Measurements from ENCODE around the gene IRX6. TPM values are rescaled to one million over a fixed set of nuclear protein-coding genes. Genes with fewer than 3 reads are reported as not detected.

The IRX6 gene
- total and polyA plus RNA-seq, 2 donors (not counting 1 experiment from before 2014, with no cell fraction given), result not detected

- TF ChIP-seq EZH2 (IDR thresholded peaks at IDR 0.05; ENCODE audit: low read length, missing control alignments) (no peak), CTCF (conservative IDR thresholded peaks at IDR 0.05 in 1 of 2, IDR thresholded peaks at IDR 0.05 in 1 of 2; ENCODE audit: low read depth in 1 of 2, low read length in 2 of 2) (no peak)
- no peak overlapping the region for H3K4me2 ChIP-seq (ENCODE audit: extremely low read depth, insufficient read depth, low read length)
- no peaks in the 10 kb centered on the region for H3K9me3 ChIP-seq (ENCODE audit: control insufficient read depth, insufficient read depth, low read depth, low read length)
- no peak overlapping the region for H3K27ac ChIP-seq (ENCODE audit: insufficient read depth, low read length)
- H3K4me1 ChIP-seq (ENCODE audit: control insufficient read depth, extremely low read depth, insufficient read depth, low read length), result no peaks in the 10 kb centered on the region
- H3K36me3 ChIP-seq (ENCODE audit: control insufficient read depth, insufficient read depth, low read length), result no peaks in the 10 kb centered on the region
- DNase-seq (ENCODE audit: low read depth in 2 of 2), result no peak
- H3K9ac ChIP-seq (ENCODE audit: insufficient read depth, low read length), result no peak overlapping the region
- H3K27me3 ChIP-seq (ENCODE audit: control insufficient read depth, insufficient read depth, low read length), result no peaks in the 10 kb centered on the region
- no peaks in the 10 kb centered on the region for H3K79me2 ChIP-seq (ENCODE audit: control insufficient read depth, insufficient read depth, low read length)
- H2AFZ ChIP-seq (ENCODE audit: low read length), result no peak overlapping the region
- H3K4me3 ChIP-seq (replicated peaks in 1 of 4; ENCODE audit: control extremely low read depth in 1 of 4, insufficient read depth in 1 of 4, low read depth in 3 of 4, low read length in 4 of 4), result no peak overlapping the region
- no peaks in the 10 kb centered on the region for H4K20me1 ChIP-seq (ENCODE audit: control insufficient read depth, extremely low read depth, insufficient read depth, low read length)
Observed at GRCh38 chr16:55359946-55360345, 35.9 kb downstream of the IRX6 start.

- TF ChIP-seq CTCF (conservative IDR thresholded peaks at IDR 0.05 in 1 of 2, IDR thresholded peaks at IDR 0.05 in 1 of 2; ENCODE audit: low read depth in 1 of 2, low read length in 2 of 2), result no peak
- TF ChIP-seq EZH2 (IDR thresholded peaks at IDR 0.05; ENCODE audit: low read length, missing control alignments), result no peak
- Histone ChIP-seq H3K4me1 (ENCODE audit: control insufficient read depth, extremely low read depth, insufficient read depth, low read length) (no peaks in the 10 kb centered on the region), H3K79me2 (ENCODE audit: control insufficient read depth, insufficient read depth, low read length) (no peaks in the 10 kb centered on the region)
Observed at GRCh38 chr16:55364811-55365210, 40.8 kb downstream of the IRX6 start.

DNA sequence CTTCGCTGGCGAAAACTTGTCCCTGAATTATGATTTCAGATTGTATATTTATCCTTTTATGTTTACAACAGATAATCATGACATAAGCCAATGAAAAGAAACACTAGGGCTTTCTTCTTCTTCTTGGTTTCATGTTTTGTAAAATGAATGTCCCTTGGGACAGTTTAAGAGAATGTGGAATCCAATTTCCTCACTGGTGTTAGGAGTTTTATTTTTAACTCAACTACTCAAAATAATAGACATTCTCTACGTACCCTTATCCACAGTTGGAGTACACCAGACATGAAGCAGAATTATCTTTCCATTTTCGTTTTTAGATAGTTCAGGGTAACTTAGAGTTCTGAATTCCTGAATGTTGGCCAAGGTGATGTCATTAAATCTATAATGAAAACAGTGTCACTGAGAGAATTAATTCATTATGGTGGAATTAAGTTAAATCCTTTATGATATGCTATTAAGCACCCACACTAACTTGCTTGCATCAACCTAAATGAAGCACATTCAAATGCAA lies 43.4 kb downstream of the IRX6 start:
- no peaks in the 10 kb centered on the region for H3K79me2 ChIP-seq (ENCODE audit: control insufficient read depth, insufficient read depth, low read length)
- peaks cover 2% of the 10 kb centered on the region for H3K27me3 ChIP-seq (ENCODE audit: control insufficient read depth, insufficient read depth, low read length)
- H3K4me2 ChIP-seq (ENCODE audit: extremely low read depth, insufficient read depth, low read length), result no peak overlapping the region
- TF ChIP-seq CTCF (conservative IDR thresholded peaks at IDR 0.05 in 1 of 2, IDR thresholded peaks at IDR 0.05 in 1 of 2; ENCODE audit: low read depth in 1 of 2, low read length in 2 of 2) (no peak), EZH2 (IDR thresholded peaks at IDR 0.05; ENCODE audit: low read length, missing control alignments) (no peak)
- DNase-seq (ENCODE audit: low read depth in 2 of 2), result peak in 1 of 2 donors; percentile 10
- H2AFZ ChIP-seq (ENCODE audit: low read length), result no peak overlapping the region
- no peak overlapping the region for H3K27ac ChIP-seq (ENCODE audit: insufficient read depth, low read length)
- no peaks in the 10 kb centered on the region for H4K20me1 ChIP-seq (ENCODE audit: control insufficient read depth, extremely low read depth, insufficient read depth, low read length)
- H3K9ac ChIP-seq (ENCODE audit: insufficient read depth, low read length), result no peak overlapping the region
- no peaks in the 10 kb centered on the region for H3K4me1 ChIP-seq (ENCODE audit: control insufficient read depth, extremely low read depth, insufficient read depth, low read length)
- H3K9me3 ChIP-seq (ENCODE audit: control insufficient read depth, insufficient read depth, low read depth, low read length), result no peaks in the 10 kb centered on the region
- H3K4me3 ChIP-seq (replicated peaks in 1 of 4; ENCODE audit: control extremely low read depth in 1 of 4, insufficient read depth in 1 of 4, low read depth in 3 of 4, low read length in 4 of 4), result no peak overlapping the region
- no peaks in the 10 kb centered on the region for H3K36me3 ChIP-seq (ENCODE audit: control insufficient read depth, insufficient read depth, low read length)

More at GRCh38 chr16:55364811-55365210, 40.8 kb downstream of the IRX6 start:
- no peaks in the 10 kb centered on the region for H3K36me3 ChIP-seq (ENCODE audit: control insufficient read depth, insufficient read depth, low read length)
- no peak overlapping the region for H3K4me2 ChIP-seq (ENCODE audit: extremely low read depth, insufficient read depth, low read length)
- H3K27ac ChIP-seq (ENCODE audit: insufficient read depth, low read length), result no peak overlapping the region
- H3K9me3 ChIP-seq (ENCODE audit: control insufficient read depth, insufficient read depth, low read depth, low read length), result no peaks in the 10 kb centered on the region
- no peak overlapping the region for H3K9ac ChIP-seq (ENCODE audit: insufficient read depth, low read length)
- no peaks in the 10 kb centered on the region for H3K27me3 ChIP-seq (ENCODE audit: control insufficient read depth, insufficient read depth, low read length)
- H4K20me1 ChIP-seq (ENCODE audit: control insufficient read depth, extremely low read depth, insufficient read depth, low read length), result no peaks in the 10 kb centered on the region
- DNase-seq (ENCODE audit: low read depth in 2 of 2), result no peak
- H2AFZ ChIP-seq (ENCODE audit: low read length), result no peak overlapping the region
- H3K4me3 ChIP-seq (replicated peaks in 1 of 4; ENCODE audit: control extremely low read depth in 1 of 4, insufficient read depth in 1 of 4, low read depth in 3 of 4, low read length in 4 of 4), result no peak overlapping the region
